Activated effector memory CD4-positive, alpha-beta T cell treated with Interleukin-2 at 50 U/mL for 16 hours (primary cell): ENCODE data around the gene FCER2.
A peak's percentile ranks its signal among the peaks of the same experiment; 100 is the strongest.

Source experiments
- DNase-seq: peaks from one replicate; pipeline ENCODE4 v3.0.0-alpha.2; 2020

FCER2 gene

GRCh38 chr19:7732045-7732444 lies 30.1 kb upstream of the FCER2 start, which contains the start of gene CLEC4G:
Gene CLEC4G (minus strand): TSS chr19:7732110. CDS start chr19:7732102, 8 bp downstream.
- no peak for DNase-seq

- DNase-seq: no peak
Measured at GRCh38 chr19:7731615-7732014, 29.7 kb upstream of the FCER2 start.

DNA sequence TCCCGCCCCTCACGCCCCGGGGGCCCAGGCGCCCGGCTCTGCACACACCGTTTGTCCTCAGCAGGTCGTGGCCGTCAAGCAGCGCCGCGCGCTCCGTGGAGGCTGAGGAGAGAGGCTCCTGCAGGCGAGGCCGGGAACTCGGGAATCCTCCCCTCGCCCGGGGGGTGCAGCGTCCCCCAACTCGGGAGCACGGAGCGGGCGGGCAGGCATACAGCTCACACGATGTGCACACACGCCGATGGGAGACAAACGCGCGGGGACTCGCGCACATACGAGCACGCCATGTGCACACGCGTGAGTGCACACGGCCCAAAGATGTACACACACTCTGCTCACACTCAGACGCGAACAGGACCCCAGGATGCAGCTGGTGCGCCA lies 29.3 kb upstream of the FCER2 start:
- DNase-seq: no peak

DNA sequence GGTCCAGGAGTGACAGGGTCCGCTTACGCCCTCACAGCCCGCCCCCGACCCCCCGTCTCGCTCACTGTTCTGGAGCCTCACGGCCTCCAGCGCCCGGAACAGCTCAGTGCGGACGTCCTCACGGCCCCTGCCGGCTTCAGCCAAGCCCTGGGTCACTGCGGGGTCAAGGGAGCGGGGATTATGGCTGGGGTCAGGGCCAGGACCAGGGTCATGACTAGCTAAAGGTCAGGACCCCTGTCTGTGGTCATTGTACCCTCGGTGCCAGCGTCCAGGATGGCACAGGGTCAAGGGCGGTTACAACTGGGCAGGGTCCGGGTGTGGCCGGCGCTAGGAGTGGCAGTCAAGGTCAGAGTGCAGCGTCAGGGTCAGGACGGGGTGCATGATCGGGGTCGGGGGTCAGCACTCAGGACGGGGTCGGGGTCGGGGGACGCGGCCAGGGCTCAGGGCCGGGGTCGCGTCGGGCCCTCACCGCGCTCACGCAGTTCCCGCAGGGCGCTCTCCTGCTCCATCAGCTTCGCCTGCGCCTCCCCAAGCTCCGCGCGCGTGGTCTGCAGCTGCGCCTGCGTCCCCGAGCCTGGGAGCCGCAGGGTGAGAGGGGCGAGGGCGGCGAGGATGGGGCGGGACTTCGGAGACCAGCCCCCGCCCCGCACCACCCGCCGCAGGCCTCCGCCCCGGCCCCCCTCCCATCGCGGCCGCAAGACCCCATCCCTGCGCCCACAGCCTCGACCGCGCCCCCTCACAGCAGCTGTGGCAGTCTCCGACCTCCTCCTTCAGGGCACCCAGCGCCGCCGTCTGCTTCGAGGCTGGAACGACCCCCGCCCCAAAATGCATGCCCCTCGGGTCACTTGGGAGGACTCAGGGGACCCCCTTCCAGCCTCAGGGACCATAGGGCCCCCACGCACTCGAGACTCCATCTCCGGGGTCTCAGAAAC lies 28.6 kb upstream of the FCER2 start:
- DNase-seq: no peak

DNA sequence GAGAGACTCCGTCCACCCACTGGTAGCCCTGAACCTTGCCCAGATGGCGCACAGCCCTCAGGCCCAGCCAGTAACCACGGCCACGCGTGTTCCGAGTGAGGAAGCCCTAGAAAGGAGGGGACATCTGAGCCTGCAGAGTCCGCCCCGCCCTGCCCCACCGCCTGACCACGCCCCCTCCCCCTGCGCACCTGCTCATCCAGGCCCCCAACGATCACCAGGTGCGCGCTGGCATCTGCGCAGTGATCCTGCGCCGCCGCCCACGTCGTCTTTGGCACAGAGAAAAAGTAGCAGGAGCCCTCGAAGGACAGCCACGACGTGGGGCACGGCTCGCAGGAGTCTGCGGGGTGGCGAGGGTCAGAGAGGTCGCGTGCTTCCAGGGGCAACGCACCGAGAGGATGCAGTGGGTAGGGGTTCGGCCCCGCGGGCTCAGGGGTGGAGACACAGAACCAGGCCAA lies 27.9 kb upstream of the FCER2 start:
- DNase-seq: no peak

DNA sequence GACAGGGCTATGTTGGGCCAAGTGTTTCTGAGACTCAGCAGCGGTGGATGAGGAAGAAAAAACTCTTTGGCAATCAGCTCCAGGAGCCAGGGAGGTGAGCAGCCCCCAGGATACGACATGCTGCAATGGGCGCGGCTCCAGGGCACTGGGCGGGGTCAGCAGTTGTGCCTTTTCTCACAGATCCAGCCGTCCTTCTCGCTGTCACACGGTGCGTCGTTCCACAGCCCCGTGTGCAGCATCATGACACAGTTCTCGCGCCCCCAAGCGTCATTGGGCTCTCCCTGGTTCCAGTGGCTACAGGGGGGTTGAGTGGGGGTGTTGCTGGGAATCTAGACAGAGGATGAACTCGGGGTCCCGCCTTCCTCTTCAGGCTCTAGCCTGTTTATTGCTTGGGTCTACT lies 27.3 kb upstream of the FCER2 start:
- no peak for DNase-seq

DNA sequence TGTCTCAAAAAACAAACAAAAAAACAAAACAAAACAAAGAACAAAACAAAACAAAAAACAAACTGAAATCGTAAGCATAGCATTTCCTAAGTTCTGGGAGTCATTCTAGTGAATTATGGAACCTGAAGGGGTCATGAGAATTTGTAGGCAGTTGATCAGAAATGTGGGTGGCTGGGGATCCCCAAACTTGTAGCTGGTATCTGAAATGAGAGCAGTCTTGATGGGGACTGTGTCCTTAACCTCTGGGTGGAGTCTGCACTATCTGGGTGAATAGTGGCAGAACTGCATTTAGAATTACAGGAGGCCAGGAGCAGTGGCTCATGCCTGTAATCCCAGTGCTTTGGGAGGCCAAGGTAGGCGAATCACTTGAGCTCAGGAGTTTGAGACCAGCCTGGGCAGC lies 23.9 kb upstream of the FCER2 start:
- no peak for DNase-seq

- no peak for DNase-seq
Measured at GRCh38 chr19:7722231-7722651, 20.3 kb upstream of the FCER2 start.

- no peak for DNase-seq
Measured at GRCh38 chr19:7720351-7720750, 18.4 kb upstream of the FCER2 start.

DNA sequence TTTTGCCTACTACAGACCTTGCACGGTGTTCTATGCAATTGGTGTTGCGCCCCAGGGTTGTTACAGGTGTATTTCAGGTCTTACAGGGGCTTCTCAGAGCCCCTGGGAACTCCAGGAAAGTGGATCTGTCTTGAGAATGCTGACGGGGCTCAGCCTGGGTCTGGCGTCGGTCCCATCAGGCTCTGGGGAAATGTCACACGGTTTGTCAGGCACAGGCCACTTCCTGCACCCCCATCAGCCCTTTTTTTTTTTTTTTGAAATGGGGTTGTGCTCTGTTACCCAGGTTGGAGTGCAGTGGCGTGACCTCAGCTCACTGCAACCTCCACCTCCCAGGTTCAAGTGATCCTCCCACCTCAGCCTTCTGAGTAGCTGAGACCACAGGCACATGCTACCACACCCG lies 16.7 kb upstream of the FCER2 start:
- no peak for DNase-seq

DNA sequence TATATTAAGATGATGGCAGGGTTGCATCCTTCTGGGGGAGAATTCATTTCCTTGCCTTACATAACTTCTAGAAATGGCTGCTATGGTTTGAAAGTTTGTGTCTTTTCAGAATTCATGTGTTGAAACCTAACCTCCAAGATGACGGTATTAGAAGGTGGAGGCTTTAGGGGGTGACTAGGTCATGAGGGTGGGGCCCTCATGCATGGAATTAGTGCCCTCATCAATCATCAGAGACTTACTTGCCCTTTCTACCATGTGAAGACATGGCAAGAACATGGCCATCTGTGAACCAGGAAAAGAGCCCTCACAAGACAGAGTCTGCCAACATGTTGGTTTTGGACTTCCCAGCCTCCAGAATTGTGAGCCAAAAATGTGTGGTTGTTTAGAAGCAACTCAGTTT lies 14.8 kb upstream of the FCER2 start:
- no peak for DNase-seq

- DNase-seq: no peak
Measured at GRCh38 chr19:7715671-7716070, 13.7 kb upstream of the FCER2 start.

DNA sequence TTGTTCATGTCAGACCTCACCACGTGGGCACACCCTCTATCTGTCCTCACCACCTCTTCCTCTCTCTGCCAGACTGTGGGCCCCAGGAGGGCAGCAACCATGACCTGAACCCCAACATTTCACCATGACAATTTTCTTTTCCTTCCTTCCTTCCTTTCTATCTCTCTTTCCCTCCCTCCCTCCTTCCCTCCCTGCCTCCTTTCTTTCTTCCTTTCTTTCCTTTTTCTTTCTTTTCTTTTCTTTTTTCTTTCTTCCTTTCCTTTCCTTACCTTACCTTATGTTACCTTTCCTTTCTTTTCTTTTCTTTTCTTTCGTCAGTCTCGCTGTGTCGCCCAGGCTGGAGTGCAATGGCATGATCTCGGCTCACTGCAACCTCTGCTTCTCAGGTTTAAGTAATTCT lies 8.7 kb upstream of the FCER2 start:
- DNase-seq: no peak

DNA sequence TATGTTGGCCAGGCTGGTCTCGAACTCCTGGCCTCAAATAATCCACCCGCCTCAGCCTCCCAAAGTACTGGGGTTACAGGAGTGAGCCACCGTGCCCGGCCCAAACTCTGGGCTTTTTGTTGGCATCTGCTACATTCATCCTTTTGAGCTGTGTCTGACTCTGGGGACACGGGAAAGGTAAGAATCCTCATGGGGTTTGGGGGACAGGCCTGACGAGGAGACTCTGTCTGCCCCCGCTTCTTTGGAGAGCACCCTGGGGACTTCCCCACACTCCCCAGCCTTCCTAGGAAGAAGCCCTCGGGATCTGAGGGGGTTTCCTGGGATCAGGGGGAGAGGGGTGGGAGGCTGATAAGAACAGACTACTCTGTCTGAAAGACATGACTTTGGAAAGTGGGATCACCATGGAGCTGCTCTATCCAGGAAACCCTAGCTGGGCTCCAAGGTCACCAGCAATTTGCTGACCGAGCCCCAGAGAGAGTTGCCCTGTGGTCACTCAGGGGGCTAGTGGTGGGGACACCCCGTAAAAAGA lies 8.1 kb upstream of the FCER2 start:
- DNase-seq: no peak

DNA sequence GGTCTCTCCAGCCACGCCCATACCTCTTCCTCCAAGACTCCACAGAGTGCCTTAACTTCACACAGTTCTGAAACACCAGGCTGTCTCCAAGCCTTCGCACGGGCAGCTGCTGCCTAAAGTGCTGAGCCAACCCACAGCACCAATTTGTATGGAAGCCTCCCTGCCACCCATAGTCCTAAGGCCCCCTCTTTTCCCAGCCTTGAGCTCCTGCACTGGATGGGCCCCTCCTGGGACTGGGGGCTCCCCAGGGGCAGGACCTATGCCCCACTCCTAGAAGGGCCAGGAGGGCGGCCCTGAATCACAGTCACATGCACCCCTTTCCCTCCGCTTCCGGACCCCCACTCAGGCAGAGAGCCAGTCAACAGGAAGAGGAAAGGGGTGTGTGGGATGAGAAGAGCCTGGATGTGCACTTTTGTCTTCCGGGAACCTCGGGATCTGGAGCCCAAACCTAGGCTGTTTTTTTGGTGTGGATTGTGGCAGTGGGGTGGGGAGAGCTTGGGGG lies 5.1 kb upstream of the FCER2 start:
- no peak for DNase-seq

GRCh38 chr19:7706188-7706954 lies 4.4 kb upstream of the FCER2 start:
- DNase-seq: no peak

GRCh38 chr19:7705387-7706187 lies 3.7 kb upstream of the FCER2 start:
- DNase-seq: peak; percentile 65

DNA sequence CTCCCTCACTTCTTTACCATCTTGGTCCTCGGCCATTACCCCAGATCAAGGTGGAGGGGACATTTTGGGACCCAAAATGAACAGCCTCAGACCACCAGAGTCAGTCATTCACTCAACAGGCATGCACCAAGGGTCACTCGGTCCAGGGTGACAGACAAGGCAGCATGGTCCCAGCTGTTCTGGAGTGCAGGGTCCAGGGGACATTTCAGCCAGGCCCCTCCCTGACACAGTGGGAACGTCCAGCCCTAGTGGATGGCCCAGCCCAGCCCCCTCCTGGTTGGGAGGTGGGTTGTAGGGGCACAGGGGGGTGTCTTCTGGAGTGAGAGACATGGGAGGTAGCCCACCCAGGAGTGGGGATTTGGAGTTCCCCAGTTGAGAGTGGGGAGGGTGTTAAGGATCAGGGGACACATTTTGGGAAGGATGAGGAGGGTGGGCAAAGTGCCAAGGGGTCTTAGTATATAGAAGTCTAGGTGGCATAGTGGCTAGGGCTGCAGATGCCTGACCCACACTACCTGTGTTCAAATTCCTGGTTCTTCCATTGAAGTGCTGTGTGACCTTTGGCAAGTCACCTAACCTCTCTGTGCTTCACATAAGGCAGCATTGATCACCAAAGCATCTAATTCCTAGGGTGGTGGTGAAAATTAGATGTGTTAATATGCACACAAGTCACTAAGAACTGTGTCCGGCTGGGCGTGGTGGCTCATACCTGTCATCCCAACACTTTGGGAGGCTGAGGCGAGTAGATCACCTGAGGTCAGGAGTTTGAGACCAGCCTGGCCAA lies 2.5 kb upstream of the FCER2 start:
- no peak for DNase-seq

GRCh38 chr19:7703332-7703731 lies 1.4 kb upstream of the FCER2 start:
- DNase-seq: no peak

GRCh38 chr19:7701049-7701653 lies 780 bp downstream of the FCER2 start:
- DNase-seq: no peak
